Measurements from ENCODE around the gene SYNE1. TPM values are rescaled to one million over a fixed set of nuclear protein-coding genes. Genes with fewer than 3 reads are reported as not detected.

SYNE1 gene
- total and polyA plus RNA-seq, 2 of the 8 experiments (the other 6 are each of a cell fraction or from before 2014, with no cell fraction given) = 2.8 to 5.5 TPM

DNA sequence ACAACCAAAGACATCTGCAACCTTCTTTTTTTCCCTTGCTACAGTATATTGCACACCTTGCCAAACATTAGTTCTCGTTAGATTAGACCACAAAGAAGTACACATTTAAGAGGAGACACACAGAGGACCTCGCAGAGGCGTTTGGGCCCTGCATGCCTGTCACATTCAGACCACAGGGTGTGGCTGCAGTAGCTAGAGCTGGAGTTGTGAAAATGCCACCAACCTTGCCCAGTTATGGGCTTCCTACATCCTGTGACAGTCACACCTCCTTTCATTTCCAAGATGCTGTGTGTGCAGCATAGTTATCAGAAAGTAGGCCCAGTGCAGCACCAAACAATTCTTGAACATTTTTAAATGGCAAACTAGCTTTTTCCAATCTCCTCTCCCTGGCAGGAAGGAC, 2.4 kb downstream of the SYNE1 start:
- Histone ChIP-seq H2AFZ (ENCODE audit: low read length) (no peak overlapping the region), H3K27ac (ENCODE audit: low read depth, low read length) (no peak overlapping the region), H3K4ac (replicated peaks; ENCODE audit: insufficient read length, low read depth, low read length) (no peak overlapping the region), H3K4me3 (ENCODE audit: extremely low read depth in 1 of 4, insufficient read depth in 2 of 4, low read depth in 3 of 4, low read length in 4 of 4) (no peak overlapping the region), H2AK5ac (ENCODE audit: low read depth, low read length) (no peak overlapping the region), H3K9ac (replicated peaks in 1 of 4; ENCODE audit: extremely low read depth in 1 of 4, low read depth in 3 of 4, low read length in 3 of 4) (no peak overlapping the region), H3K36me3 (ENCODE audit: control insufficient read depth in 2 of 4, insufficient read depth in 4 of 4, low read length in 3 of 4) (no peaks in the 10 kb centered on the region), H4K5ac (ENCODE audit: insufficient read length, low read depth, low read length) (no peak overlapping the region), H3K56ac (replicated peaks; ENCODE audit: insufficient read length, low read depth, low read length) (no peak overlapping the region), H4K20me1 (replicated peaks in 1 of 2; ENCODE audit: control insufficient read depth in 1 of 2, insufficient read depth in 2 of 2, low read length in 2 of 2) (peaks cover 0 to 3% of the 10 kb centered on the region in 2 experiments), H4K91ac (replicated peaks; ENCODE audit: insufficient read length, low read length) (no peak overlapping the region), H2BK5ac (ENCODE audit: low read depth, low read length) (no peak overlapping the region), H2BK120ac (replicated peaks; ENCODE audit: low read depth, low read length) (no peak overlapping the region), H3K18ac (ENCODE audit: extremely low read depth, low read length) (no peak overlapping the region), H3K23me2 (ENCODE audit: low read depth, low read length) (peaks cover 14% of the 10 kb centered on the region), H2BK12ac (ENCODE audit: low read depth, low read length) (peak overlapping the region; percentile 35; the same call in 1 of the 2 replicates), H3K14ac (ENCODE audit: insufficient read length) (no peak overlapping the region), H3K4me2 (ENCODE audit: insufficient read depth in 1 of 2, low read depth in 2 of 2, low read length in 2 of 2) (no peak overlapping the region), H2BK15ac (ENCODE audit: low read length) (no peak overlapping the region), H3K79me2 (ENCODE audit: control insufficient read depth in 1 of 2, insufficient read depth in 2 of 2, low read length in 2 of 2) (no peaks in the 10 kb centered on the region), H3K9me3 (ENCODE audit: insufficient read depth in 2 of 2, low read depth in 1 of 2, low read length in 1 of 2) (no peaks in the 10 kb centered on the region), H3K23ac (ENCODE audit: insufficient read length) (no peak overlapping the region), H3K79me1 (ENCODE audit: low read depth, low read length) (no peaks in the 10 kb centered on the region), H3K27me3 (replicated peaks in 1 of 4; ENCODE audit: control insufficient read depth in 3 of 4, extremely low read depth in 1 of 4, insufficient read depth in 3 of 4, low read length in 3 of 4) (peaks cover 5 to 38% (median 32%) of the 10 kb centered on the region in 4 experiments), H4K8ac (ENCODE audit: extremely low read depth, insufficient read depth, low read length) (no peak overlapping the region), H2BK20ac (ENCODE audit: low read length) (no peak overlapping the region), H3K4me1 (replicated peaks in 1 of 4; ENCODE audit: control insufficient read depth in 3 of 4, insufficient read depth in 4 of 4, low read length in 3 of 4) (peaks cover 0 to 2% (median 0%) of the 10 kb centered on the region in 4 experiments; a peak in 2 of 7 replicates)
- POLR2A ChIA-PET (ENCODE audit: partially characterized antibody) = no interaction called here
- CTCF ChIA-PET (ENCODE audit: partially characterized antibody) = no interaction called here
- FAIRE-seq = no peak
- DNase-seq (ENCODE audit: low read depth in 1 of 2, low spot score in 2 of 2) = no peak
- 91% methylated on average over 3 of the region's 3 CpGs; no CpG with 5 or more reads in 1 of the 2 experiments for WGBS, 2 experiments (ENCODE audit: extremely low coverage in 1 of 2, insufficient coverage in 1 of 2, insufficient read length in 1 of 2, insufficient replicate concordance in 2 of 2, low coverage in 1 of 2, low lambda C conversion rate in 2 of 2, missing lambda C conversion rate in 1 of 2)
- TF ChIP-seq SAP30 (IDR thresholded peaks at IDR 0.05; ENCODE audit: insufficient read depth, insufficient replicate concordance, low read length) (no peak), CEBPB (IDR thresholded peaks at IDR 0.05; ENCODE audit: low read depth, low read length) (no peak), GTF2F1 (IDR thresholded peaks at IDR 0.05; ENCODE audit: borderline replicate concordance, low read depth, low read length) (no peak), RNF2 (IDR thresholded peaks at IDR 0.05; ENCODE audit: borderline replicate concordance, low read depth, low read length, missing control alignments, poor library complexity, severe bottlenecking) (no peak), SIX5 (IDR thresholded peaks at IDR 0.05; ENCODE audit: low read depth, low read length) (no peak), HDAC2 (IDR thresholded peaks at IDR 0.05; ENCODE audit: borderline replicate concordance in 1 of 2, low read depth in 2 of 2, low read length in 2 of 2) (no peak), CHD1 (IDR thresholded peaks at IDR 0.05; ENCODE audit: low read depth, low read length) (no peak), TAF7 (optimal IDR thresholded peaks at IDR 0.05; ENCODE audit: borderline replicate concordance, low read depth, low read length) (no peak)

Measured in H1 (cell line).